Loucy (cell line): ENCODE measurements around the gene SLC25A40.

Experiments used
- H2AFZ ChIP-seq: fragments of 200-600 bp; sonication (generic); 2 replicates; pipeline ENCODE4 v1.6.0; 2016; ENCODE audit warnings: antibody characterized with exemption, mild to moderate bottlenecking, low read length, moderate library complexity
- H3F3A ChIP-seq: fragments of 200-600 bp; 2 replicates; pipeline ENCODE4 v1.6.0; 2016; ENCODE audit warnings: antibody characterized with exemption, low read depth, mild to moderate bottlenecking
- H3K27me3 ChIP-seq: fragments of 200-600 bp; sonication (generic); 2 replicates; pipeline ENCODE4 v1.6.1; 2014; ENCODE audit warnings: low read length, mild to moderate bottlenecking; ENCODE audit not compliant: insufficient read depth, poor library complexity, severe bottlenecking
- H3K36me3 ChIP-seq: fragments of 200-600 bp; sonication (generic); 2 replicates; pipeline ENCODE4 v1.6.1; 2016; ENCODE audit warnings: low read length; ENCODE audit not compliant: insufficient read depth
- H3K4me1 ChIP-seq: fragments of 200-600 bp; sonication (generic); 2 replicates; pipeline ENCODE4 v1.5.1; 2014; ENCODE audit warnings: low read length, mild to moderate bottlenecking; ENCODE audit not compliant: insufficient read depth, poor library complexity, severe bottlenecking
- H3K4me2 ChIP-seq: fragments of 200-600 bp; sonication (generic); 2 replicates; pipeline ENCODE4 v1.6.0; 2014; ENCODE audit warnings: antibody characterized with exemption, low read length, low read depth, mild to moderate bottlenecking; ENCODE audit not compliant: poor library complexity, severe bottlenecking
- H3K4me3 ChIP-seq: fragments of 200-600 bp; sonication (generic); 2 replicates; pipeline ENCODE4 v1.5.1; 2014; ENCODE audit warnings: low read length, mild to moderate bottlenecking, mixed read lengths; ENCODE audit not compliant: poor library complexity, severe bottlenecking
- H3K79me2 ChIP-seq: fragments of 200-600 bp; sonication (generic); 2 replicates; pipeline ENCODE4 v1.6.1; 2014; ENCODE audit warnings: low read length; ENCODE audit not compliant: insufficient read depth
- H3K9ac ChIP-seq: fragments of 200-600 bp; sonication (generic); 2 replicates; pipeline ENCODE4 v1.6.0; 2014; ENCODE audit warnings: mild to moderate bottlenecking, low read depth, low read length, moderate library complexity; ENCODE audit not compliant: poor library complexity, severe bottlenecking
- H3K9me2 ChIP-seq: fragments of 200-600 bp; sonication (generic); replicated peaks from 2 replicates; pipeline ENCODE4 v1.6.1; 2016; ENCODE audit warnings: low read depth, low read length, mixed read lengths
- H3K9me3 ChIP-seq: fragments of 200-600 bp; sonication (generic); 2 replicates; pipeline ENCODE4 v1.6.1; 2014; ENCODE audit warnings: mild to moderate bottlenecking, antibody characterized with exemption, low read length, low read depth; ENCODE audit not compliant: insufficient read depth
- H4K20me1 ChIP-seq: fragments of 200-600 bp; sonication (generic); 2 replicates; pipeline ENCODE4 v1.6.0; 2014; ENCODE audit warnings: antibody characterized with exemption, low read length, mild to moderate bottlenecking; ENCODE audit not compliant: insufficient read depth, poor library complexity, severe bottlenecking
- CTCF ChIP-seq: fragments of 200-600 bp; sonication (generic); conservative IDR thresholded peaks from 2 replicates; pipeline ENCODE4 v1.5.1; 2014; ENCODE audit warnings: mild to moderate bottlenecking, antibody characterized with exemption, low read length
- EZH2phosphoT487 ChIP-seq: fragments of 200-600 bp; IDR thresholded peaks from 2 replicates; pipeline ENCODE4 v1.6.1; 2018; ENCODE audit warnings: antibody characterized with exemption, mild to moderate bottlenecking, moderate library complexity, borderline replicate concordance

Gene SLC25A40

GRCh38 chr7:87877366-87878040 lies 1.3 kb upstream of the SLC25A40 start:
- Histone ChIP-seq H3K4me3 (peak overlapping the region; percentile 99), H2AFZ (peak overlapping the region; percentile 54), H3K79me2 (peaks cover 94% of the 10 kb centered on the region), H3K27me3 (no peaks in the 10 kb centered on the region), H3K9me2 (no peaks in the 10 kb centered on the region), H3K4me1 (peaks cover 70% of the 10 kb centered on the region), H3K36me3 (no peaks in the 10 kb centered on the region), H4K20me1 (peaks cover 57% of the 10 kb centered on the region), H3K9me3 (no peaks in the 10 kb centered on the region), H3F3A (peaks cover 4% of the 10 kb centered on the region), H3K9ac (peak overlapping the region; percentile 98), H3K4me2 (peak overlapping the region; percentile 96)
- TF ChIP-seq CTCF (no peak), EZH2phosphoT487 (no peak)

GRCh38 chr7:87876869-87877234 lies 692 bp upstream of the SLC25A40 start:
- Histone ChIP-seq H3K4me1 (peaks cover 64% of the 10 kb centered on the region), H3K4me2 (peak overlapping the region; percentile 96), H3K9me3 (peaks cover 6% of the 10 kb centered on the region), H3K79me2 (peaks cover 94% of the 10 kb centered on the region), H3K4me3 (peak overlapping the region; percentile 99), H3F3A (peaks cover 4% of the 10 kb centered on the region), H4K20me1 (peaks cover 51% of the 10 kb centered on the region), H3K27me3 (no peaks in the 10 kb centered on the region), H2AFZ (peak overlapping the region; percentile 54), H3K9me2 (no peaks in the 10 kb centered on the region), H3K36me3 (peaks cover 6% of the 10 kb centered on the region; the same call in 1 of the 2 replicates), H3K9ac (peak overlapping the region; percentile 98)
- TF ChIP-seq EZH2phosphoT487: no peak

- no peaks in the 10 kb centered on the region for H3K9me2 ChIP-seq
- H3K36me3 ChIP-seq: peaks cover 19% of the 10 kb centered on the region
- H2AFZ ChIP-seq: peak overlapping the region; percentile 59
- H3K9me3 ChIP-seq: peaks cover 20% of the 10 kb centered on the region
- H3F3A ChIP-seq: peaks cover 4% of the 10 kb centered on the region
- H3K27me3 ChIP-seq: no peaks in the 10 kb centered on the region
- H3K4me2 ChIP-seq: peak overlapping the region; percentile 91
- H3K4me3 ChIP-seq: peak overlapping the region; percentile 99
- H4K20me1 ChIP-seq: peaks cover 39% of the 10 kb centered on the region
- H3K79me2 ChIP-seq: peaks cover 94% of the 10 kb centered on the region
- TF ChIP-seq CTCF (no peak), EZH2phosphoT487 (no peak)
- H3K4me1 ChIP-seq: peaks cover 50% of the 10 kb centered on the region
- H3K9ac ChIP-seq: peak overlapping the region; percentile 93
Observed at GRCh38 chr7:87875151-87876039, 765 bp downstream of the SLC25A40 start.
